HG03521 (cell line): Measurements from ENCODE around the gene CERKL.
A peak's percentile ranks its signal among the peaks of the same experiment; 100 is the strongest.

Experiments used
- ATAC-seq: cut with Tn5 transposase; IDR thresholded peaks from one replicate; pipeline ENCODE4 v1.9.1; 2021; ENCODE audit warnings: mild to moderate bottlenecking, moderate library complexity; ENCODE audit not compliant: unreplicated experiment

The CERKL gene

DNA sequence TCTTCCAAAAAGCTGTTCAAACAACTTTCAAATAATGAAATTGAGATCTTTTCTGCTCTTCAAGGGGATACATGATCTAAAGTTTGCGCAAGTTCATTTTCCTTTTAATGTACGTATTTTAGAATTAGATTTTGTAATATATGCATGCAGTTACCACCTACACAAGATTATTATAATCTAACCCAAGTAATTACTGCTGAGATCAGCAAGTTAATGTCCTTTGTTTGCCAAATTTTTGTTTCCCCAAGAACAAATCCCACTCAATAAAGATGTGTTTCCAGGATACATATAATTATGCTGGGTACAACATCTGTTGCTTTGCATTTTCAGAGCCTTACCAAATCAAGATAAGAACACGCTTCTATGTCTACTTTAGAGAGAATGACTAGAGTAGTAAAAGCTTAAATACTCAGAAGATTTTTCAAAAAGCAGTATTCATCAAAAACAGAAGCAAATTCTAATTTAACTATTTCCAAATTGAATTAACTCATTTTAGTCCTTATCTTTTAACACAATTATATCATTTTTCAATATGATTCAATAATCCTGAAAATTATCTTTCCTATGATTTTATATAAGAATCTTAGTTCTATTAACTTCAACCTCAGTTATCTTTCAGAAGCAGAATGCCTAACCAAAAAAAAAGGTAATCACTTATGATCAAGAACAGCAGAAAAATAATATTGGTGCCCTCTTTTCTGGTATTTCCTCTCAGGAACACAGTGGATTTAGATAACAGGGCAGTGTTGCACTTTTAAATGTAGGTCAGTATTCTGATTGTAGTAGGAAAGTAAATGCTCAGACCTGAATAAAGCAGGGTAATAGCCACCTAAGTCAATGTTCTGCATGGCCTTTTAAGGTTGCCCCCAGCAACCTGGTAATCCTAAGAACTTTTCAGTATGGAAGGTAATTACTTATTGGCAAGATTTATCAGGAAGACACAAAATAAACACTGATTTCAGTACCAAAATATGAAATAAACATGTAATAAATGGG lies 28.0 kb downstream of the CERKL start:
- no peak for ATAC-seq

DNA sequence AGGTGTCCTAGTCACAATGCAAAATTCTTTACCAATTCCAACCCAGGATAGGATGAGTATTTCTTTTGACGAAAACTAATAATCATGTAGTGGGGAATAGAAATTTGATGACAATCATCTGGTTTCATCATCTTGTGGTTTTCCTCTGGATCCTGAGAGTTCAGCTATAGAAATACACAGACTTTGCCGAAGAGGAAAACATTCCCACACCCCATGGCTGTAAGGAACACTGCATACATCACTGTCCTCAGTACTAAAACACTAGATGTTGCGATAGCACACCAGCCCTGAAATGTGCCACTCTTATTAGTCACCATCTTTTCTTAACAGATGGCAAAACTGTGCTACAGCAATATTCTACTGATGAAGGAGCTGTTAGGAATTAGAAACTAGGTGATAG lies 29.4 kb downstream of the CERKL start:
- no peak for ATAC-seq

DNA sequence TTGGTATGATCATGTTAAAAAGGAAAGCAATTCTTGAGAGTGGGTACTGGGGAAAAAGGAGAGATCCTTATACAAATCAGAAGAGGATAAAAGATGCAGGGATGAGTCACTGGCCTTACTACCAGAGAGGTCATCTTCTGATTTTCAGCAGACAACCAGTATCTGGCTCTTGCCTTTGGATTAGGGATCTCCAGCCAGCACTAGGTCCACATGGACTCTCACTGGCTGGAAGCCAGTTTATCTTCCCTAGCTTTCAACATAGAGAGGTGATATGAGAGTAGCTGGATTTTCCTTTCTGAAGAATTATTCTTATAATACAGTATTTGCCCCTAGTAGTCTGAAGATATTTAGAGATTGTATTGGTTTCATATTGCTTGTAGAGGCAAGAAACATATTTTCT lies 30.2 kb downstream of the CERKL start:
- no peak for ATAC-seq

DNA sequence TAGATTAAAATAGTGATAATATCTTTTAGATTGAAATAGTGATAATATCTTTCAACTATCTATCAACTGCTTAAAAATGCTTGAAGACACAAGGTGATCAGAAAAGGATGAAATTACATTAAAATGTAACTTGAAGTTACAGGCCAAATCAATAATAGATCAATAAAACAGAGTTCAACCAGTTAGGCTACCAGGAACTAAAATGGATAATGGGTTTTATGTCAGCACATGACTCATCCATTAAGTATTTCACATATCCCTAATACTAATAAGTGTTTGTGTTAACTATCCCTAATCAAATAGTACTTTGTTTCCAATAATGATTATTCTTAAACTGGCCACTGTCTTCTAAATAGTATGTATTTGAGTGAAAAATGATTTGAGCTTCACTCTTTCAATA lies 33.7 kb downstream of the CERKL start:
- ATAC-seq, result no peak

DNA sequence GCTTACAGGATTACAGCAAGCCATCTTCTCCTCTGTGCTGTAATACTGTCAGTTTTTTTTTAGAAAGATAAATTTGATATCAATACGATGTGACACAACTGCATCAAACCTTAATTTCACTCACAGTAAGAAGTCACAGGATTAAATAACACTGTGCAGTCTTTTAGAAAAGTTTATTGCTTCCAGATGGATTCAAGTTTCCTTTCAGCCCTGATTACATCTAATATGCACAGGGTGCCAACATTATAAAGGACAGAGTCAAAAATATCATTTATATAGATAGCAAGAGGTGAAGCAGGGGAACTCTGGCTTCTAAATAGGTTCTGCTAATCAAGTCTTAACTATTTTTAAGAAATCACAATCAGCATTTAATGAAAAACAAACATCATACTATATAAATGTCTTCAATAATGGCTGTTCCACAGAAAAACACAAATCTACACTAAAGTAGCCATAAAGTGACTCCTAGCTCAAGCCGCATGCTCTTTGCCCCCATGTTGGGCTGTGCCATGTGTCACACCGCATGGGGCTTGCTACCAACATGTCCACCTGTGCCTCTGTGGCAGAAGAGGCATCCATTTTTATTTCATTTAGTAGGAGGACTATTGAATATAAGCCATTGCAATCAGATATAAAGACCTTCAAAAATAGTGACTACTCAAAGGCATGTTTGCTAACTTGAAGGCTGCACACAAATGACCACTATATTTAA lies 35.0 kb downstream of the CERKL start:
- ATAC-seq, result no peak

DNA sequence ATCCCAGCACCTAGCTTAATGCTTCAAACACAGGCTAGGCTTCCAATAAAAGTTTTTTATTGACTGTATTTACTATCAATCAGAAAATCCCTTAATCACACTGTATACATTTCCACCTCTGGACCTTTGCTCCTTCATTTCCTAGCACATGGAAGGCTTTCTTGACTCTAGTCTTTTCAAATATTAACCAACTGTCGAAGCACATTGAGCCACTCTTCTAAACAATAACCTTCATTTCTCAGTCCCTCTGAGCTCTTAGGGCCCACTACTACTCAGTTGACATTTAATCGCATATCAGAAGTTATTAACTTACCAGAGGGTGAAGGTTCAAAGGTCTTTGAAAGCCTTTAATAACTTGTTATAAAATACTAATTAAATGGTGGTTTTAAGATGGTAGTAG lies 37.4 kb downstream of the CERKL start:
- ATAC-seq, result no peak

DNA sequence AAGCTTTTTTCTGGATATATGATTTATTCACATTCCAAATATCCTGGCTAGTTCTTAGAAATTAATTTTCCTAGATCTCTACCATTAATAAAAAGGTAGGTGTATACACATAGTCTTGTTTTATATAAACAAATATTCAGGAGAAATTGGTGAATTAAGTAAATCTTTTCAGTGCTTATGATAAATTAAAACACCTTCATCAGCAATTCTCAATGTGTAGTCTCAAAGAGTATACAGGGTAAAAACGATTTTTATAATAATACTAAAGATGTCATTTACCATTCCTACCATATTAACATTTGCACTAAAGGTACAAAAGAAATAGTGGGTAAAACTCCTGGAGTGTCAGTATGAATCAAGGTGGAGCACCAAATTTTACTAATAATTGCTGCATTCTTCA lies 40.2 kb downstream of the CERKL start:
- ATAC-seq, result no peak

DNA sequence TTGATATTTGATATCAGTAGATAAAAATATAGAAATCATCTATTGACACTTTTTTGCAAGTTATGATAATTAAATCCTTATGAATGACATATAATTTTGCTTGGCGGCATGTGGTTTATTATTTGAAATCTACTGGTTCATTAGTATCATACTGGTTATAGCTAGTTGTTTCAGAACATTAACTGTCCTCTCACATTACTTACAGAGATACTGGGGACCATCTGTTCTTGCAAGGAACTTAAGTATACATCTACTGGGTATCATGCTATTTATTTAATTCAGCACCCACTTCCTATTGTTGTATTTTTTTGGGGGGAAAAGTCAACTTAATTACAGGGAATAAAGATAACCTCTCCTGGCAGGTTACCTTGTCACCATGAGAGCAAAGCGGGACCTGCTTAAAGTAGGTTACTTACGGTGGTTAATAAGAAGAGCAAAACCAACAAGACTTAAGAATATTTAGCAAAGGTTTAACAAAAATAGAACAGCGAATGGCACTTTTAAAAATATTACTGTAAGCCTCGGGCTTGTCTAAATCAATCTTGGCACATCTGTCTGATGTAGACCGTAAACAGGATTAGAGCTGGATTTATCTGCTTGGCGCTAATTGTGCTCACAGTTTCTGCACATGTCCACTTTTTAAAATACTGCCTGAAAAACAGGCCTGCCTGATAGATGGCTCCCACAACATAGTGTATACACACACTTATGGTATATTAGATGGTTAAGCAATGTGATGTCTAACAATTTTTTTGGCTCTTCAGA lies 41.8 kb downstream of the CERKL start:
- no peak for ATAC-seq

DNA sequence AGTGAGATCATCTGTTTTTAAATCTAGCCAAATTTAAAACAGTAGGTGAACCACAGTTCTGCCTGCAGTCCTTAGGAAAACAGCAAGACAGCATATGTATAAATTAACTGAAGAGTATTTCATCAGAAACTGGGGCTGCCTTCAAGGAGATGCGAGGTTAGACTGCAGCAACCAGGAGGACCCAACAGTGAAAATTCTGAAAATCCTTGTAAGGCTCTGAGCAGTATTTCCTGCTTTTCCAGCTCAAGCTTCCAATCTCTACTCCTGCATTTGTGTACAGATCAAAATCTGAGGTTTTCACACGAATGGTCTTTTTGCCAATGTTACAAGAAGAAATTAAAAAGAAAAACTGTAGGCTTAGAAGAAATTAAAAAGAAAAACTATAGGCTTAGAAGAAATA lies 43.7 kb downstream of the CERKL start:
- ATAC-seq, result no peak

DNA sequence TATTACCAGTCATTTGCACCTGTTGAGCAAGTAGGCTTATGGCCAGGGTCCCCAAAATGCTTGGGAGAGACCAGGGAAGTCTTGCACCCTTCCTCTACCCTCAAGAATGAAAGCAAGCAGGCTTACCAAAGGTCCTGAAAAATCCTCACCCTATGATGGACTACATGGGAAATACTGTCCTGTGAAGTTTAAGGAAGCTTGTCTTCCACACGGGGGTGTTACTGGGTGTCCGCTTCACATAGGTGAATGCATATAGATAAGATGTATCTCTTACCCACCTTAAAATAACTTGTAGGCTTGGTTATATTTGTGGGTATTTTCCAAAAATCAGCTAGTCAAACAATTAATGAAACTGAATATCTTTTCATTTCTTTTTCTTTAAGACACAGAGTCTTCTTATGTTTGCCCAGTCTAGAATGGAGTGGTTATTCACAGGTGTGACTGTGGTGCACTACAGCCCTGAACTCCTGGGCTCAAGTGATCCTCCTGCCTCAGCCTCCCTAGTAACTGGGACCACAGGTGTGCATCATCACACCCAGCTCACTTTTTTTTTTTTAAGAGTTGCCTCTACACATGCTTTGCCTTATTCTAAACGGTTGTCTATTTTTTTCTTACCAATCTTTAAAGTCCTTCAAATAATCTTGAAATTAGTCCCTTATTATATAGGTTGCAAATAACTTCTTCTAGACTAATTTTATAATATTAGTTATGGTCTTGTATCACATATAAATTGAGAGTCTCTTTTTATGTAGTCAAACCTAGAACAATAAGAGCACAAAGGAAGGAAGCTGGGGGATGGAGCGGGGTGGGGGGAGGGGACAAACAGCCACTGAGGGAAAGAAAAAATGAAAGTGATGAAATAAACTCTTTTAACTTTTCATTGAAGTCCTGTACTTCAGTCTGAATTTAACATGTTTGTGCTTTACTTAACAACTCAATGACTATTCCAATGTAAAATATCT lies 49.0 kb downstream of the CERKL start:
- ATAC-seq, result no peak

DNA sequence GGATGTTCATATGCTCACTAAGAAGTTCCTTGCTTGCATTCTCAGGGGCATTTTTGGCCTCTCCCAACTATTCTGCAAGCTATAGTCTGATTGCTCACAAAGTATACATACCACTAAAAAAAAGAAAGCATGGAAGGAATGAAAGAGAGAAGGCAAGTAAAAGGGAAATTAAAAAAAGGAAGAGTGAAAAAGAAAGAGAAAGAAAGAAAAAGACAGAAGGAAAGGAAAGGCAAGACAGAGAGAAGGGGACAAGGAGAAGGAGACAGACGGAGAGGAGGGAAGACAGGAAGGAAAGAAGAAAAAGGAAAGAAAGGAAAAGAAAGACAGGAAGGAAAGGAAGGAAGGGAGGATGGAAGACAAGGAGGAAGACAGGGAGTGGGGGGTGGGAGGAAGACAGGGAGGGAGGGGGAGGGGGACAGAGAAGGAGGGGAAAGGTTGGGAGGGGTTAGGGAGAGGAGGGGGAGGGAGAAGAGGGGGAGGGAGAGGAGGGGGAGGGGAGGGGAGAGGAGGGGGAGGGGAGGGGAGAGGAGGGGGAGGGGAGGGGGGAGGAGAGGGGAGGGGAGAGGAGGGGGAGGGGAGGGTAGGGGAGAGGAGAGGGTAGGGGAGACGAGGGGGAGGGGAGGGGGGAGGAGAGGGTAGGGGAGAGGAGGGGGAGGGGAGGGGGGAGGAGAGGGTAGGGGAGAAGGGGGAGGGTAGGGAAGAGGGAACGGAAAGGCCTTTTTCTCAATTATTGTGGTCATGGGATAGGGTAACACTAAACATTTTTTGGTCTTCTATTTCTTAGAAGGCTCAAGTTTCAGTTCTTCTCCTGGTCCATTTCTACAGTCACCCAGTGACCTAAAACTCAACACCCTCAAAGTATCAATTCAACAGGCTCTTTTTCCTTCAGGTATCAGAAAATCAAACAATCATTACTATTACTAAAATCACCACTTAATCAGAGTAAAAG lies 50.7 kb downstream of the CERKL start:
- no peak for ATAC-seq

DNA sequence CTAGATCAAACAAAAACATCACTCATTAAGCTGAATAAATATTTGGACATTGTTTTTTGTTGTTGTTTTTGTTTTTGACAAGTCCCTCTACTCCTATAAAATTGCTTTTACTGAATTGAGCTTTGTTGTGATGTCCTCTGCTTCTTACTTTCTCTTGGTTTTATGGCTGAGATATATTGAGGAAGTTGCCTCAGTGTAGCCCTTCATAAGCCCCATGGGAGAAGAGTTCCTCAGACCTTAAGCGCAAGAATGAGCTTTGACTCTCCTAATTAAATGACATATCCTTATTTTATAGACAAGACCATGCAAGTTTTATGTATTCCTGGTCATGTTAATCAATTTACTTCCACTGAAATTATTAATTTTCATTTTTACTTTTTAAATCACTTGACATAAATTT lies 54.9 kb downstream of the CERKL start:
- ATAC-seq, result no peak

DNA sequence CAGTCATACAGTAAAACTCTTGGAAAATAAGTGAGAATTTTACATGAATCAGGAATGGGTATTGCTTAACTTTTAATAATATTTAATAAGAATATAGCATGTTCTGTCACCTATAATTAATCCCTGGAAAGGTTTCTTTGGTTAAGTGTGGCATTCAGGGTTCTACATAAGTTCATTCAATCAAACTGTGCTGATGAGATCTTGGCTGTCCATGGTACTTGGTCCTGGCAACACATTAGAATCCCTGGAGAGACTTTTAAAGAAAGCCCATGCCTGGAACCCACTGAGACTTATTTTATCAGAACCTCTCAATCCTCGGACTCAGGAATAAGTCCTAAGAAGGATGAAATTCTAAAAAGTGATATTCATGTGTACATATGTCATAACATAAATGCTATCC lies 60.3 kb downstream of the CERKL start:
- ATAC-seq, result no peak

DNA sequence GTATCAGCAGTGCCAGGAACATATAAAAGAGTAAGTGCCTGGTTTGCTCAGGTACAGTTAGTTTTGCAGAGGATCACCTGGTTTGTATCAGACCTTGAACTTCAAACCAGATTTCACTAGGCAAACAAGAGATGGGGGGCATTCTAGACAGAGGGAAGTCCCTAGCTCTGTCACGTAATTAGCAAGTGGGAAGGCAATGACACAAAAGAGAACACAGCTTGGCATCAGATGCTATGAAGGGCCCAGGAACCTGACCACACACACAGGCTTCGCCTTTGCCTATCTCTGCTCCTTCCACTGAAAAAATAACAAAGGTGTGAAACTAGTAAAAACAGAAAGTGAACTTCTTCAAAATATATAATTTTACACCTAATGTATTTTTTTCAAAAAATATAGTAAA lies 62.6 kb downstream of the CERKL start:
- ATAC-seq, result no peak

DNA sequence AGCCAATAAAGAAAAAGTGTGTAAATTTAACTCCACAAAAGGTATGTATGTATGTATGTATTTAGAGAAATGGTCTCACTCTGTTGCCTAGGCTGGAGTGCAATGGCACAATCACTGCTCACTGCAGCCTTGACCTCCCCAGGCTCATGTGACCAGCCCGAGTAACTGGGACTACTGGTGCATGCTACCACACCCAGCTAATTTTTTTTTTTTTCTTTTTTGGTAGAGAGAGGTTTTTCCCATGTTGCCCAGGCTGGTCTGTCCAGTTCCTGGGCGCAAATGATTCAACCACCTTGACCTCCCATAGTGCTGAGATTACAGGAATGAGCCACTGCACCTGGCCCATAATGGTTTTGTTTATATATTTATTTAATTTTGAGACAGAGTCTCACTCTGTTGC lies 67.1 kb downstream of the CERKL start:
- no peak for ATAC-seq

DNA sequence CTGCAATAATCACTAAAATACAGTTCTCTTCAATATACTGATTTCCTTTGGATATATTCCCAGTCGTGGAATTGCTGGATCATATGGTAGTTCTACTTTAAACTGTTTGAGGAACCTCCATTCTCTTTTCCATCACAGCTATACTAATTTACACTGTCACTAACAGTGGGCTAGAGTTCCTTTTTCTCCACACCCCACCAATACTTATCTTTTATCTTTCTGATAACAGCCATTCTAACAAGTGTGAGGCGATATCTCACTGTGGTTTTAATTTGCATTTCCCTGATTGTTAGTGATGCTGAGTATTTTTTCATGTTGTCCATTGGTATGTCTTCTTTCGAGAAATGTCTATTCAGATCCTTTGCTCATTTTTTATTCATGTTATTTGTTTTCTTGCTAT lies 68.4 kb downstream of the CERKL start:
- no peak for ATAC-seq

DNA sequence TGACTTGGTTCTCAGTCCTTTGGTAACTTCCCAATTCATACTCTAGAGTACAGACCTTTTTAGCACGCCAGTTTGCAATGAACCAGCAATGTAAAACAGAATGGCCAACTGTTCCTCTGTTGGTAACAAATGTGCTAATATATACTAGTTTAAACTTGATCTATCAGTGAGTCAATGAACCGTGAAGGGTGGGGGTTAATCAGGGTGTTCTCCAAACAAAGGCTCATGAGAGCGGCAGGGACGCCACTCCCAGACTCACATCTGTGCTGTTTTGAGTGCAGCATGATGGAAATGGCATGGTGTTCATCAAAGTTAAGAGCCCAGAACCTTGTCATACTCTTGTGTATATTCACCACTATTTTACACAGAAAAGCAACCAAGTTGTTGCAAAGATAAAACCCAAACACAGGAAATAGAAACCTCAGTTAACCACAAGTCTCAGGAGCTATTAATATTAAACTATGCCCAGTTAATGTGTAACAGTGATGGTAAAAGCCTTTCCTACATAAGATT lies 70.3 kb downstream of the CERKL start:
- ATAC-seq, result peak; percentile 96

DNA sequence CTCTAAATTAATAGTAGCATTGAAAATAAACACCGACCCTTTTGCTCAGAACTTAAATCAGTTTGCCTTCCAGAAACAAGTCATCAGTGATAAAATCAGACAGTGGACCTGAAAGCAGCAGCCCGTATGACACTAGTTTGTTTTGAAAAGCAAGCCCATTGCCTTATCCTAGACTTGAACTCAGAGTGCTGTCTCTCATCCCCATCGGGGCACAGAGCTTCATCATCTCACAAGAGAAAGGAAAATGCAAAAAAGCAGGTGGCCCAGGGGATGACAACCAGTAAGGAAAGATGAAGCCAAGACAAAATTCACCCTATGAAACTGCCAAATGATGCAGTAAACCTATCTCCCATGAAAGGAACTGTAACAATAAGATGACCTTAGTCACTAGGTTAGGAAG lies 71.2 kb downstream of the CERKL start:
- no peak for ATAC-seq

DNA sequence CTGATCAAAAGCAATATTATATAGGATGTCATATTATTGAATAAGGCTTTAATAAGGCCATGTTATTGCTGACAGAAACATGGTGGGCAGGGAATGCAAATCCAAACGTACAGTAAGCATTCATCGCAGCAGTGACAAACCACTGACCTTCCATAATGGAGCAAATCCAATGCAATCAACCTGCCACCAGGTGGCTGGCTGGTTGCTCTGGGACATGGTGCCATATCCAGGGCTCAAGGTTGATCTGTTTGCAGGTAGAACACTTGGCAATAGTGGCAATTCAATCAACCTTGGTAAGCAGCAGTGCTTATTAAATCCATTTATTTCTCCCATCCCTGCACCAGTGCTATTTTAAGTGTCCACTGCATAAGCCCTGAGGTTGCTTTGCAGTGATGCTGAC lies 75.4 kb downstream of the CERKL start:
- no peak for ATAC-seq
